SJCRH30 (cell line): Measurements from ENCODE around the gene REEP3. TPM values are rescaled to one million over a fixed set of nuclear protein-coding genes. Genes with fewer than 3 reads are reported as not detected.

Source experiments
- DNase-seq, 2 experiments: peaks; one replicate each; pipeline ENCODE4 v3.0.0-alpha.2; 2015 to 2020
- H3K27ac ChIP-seq: fragments of 250-450 bp; sonication (Bioruptor Pico); 2 replicates; pipeline ENCODE4 v1.5.1; 2020; ENCODE audit warnings: mild to moderate bottlenecking, moderate library complexity
- H3K27me3 ChIP-seq: fragments of 250-450 bp; sonication (Bioruptor Pico); 2 replicates; pipeline ENCODE4 v1.5.1; 2020; ENCODE audit warnings: mild to moderate bottlenecking, moderate library complexity
- H3K36me3 ChIP-seq: fragments of 250-450 bp; sonication (Bioruptor Pico); 2 replicates; pipeline ENCODE4 v1.5.1; 2020; ENCODE audit warnings: mild to moderate bottlenecking, moderate library complexity
- H3K4me1 ChIP-seq: fragments of 250-450 bp; sonication (Bioruptor Pico); 2 replicates; pipeline ENCODE4 v1.5.1; 2020; ENCODE audit warnings: mild to moderate bottlenecking, moderate library complexity
- H3K4me3 ChIP-seq: fragments of 250-450 bp; sonication (Bioruptor Pico); 2 replicates; pipeline ENCODE4 v1.5.1; 2020; ENCODE audit warnings: mild to moderate bottlenecking, moderate library complexity
- H3K9me3 ChIP-seq: fragments of 250-450 bp; sonication (Bioruptor Pico); replicated peaks from 2 replicates; pipeline ENCODE4 v1.5.1; 2020; ENCODE audit warnings: mild to moderate bottlenecking, moderate library complexity
- total RNA-seq: library from RNA; depleted of rRNA; stranded (reverse); fragments of >200 nt; shearing (Covaris generic); gene quantifications from 2 replicates; pipeline ENCODE4 v1.2.3, GENCODE V29; 2014

REEP3 gene
- total RNA-seq, 1 experiment from 2014 or later: 16.4 TPM

DNA sequence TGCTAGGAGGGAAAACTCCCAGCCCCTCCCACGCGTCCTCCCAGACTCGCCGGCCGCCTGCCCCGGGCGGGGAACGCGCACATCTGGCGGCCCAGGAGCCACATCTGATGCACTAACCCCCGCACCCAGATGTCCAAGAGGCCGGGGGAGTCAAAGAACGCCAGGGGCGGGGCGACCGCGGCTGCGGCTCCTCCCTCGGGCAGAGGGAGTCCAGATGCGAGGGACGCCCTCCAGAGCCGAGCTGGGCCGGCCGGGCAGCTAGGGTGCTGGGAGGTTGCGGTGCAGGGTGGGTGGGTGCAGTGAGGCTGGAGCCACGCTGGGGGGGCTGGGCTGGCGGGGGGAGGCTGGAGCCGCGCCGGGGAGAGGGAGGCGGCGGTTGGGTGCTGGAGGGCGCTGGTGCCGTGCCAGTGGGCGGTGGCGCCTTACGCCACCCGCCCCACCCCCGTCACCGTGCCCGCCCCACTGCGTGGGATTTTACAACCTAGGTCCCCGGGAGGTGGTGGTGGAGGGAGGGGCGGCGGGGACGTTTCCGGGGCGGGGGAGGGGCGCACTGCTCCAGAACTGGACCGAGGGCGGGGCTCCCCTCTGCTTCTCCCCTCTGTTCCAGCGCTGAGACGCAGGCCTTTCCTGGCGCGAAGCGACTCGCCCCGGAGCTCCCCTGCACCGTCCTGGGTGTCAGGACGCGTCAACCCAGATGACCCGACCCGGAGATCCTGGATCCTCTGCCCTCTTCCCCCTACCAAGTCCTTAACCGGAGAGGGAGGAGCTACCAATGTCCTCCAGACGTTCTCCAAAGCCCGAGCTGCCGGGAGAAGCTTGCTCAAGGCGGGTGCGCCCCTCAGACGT, 109.1 kb downstream of the REEP3 start:
- Histone ChIP-seq H3K27me3 (no peaks in the 10 kb centered on the region), H3K4me3 (peak overlapping the region; percentile 69), H3K36me3 (no peaks in the 10 kb centered on the region), H3K9me3 (no peaks in the 10 kb centered on the region), H3K4me1 (peaks cover 4% of the 10 kb centered on the region; the same call in 1 of the 2 replicates), H3K27ac (peak overlapping the region; percentile 72)
- DNase-seq: peak; percentile 81 to 85

DNA sequence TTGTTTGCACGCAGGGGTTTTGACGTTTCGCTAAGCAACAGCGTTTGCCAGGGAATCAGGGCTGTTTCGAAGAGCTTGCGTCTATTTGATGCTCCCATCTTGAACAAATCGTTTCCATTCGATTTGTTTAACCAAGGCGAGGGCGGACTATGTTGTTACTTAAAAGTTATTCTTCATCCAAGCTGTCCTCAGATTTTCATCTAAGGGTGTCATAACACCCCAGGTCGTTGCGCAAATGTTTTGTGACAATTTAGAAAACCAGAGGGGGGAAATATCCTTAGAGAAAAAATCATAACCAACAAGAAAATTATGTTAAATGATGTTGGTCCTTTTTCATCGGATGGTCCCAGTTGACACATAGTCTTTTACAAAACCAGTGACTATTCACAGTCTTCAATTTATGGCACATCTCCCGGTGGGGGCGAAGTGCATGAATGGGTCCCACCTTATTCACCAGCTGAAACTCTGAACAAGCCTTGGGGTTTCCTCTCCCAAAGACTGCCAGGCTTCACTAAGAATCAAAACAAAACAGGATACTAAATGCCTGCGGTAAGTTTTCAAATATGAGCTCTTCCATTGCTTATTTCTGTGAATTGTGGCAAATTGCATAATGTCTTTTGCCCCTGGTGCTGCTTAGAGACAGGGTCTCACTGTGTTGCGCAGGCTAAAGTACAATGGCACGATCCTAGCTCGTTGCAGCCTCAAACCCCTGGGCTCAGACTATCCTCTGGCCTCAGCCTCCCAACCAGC, 109.9 kb downstream of the REEP3 start:
- Histone ChIP-seq H3K27me3 (no peaks in the 10 kb centered on the region), H3K27ac (no peak overlapping the region), H3K4me3 (peak overlapping the region; percentile 69), H3K9me3 (no peaks in the 10 kb centered on the region), H3K36me3 (no peaks in the 10 kb centered on the region), H3K4me1 (peaks cover 4% of the 10 kb centered on the region; the same call in 1 of the 2 replicates)
- DNase-seq: no peak

DNA sequence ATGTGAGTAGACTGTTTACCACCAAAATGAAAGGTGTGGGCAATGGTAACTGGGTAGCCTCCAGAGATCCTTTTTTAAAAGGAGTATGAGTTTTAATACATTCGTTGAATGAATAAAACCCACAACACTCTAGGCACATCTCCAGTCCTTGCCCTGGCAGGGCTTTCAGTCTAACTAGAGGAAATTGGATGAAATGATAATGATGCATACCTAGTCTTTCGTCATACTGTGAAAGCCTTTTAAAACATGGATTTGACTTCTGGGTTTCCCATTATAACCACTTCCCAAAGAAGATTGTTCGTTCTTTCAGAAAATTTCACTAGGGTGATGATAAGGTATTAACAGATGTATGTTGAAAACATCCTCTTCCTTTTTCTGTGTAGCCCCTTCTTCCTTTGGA, 110.8 kb downstream of the REEP3 start:
- no peak overlapping the region for H3K27ac ChIP-seq
- peaks cover 4% of the 10 kb centered on the region; the same call in 1 of the 2 replicates for H3K4me1 ChIP-seq
- no peak overlapping the region for H3K4me3 ChIP-seq
- H3K27me3 ChIP-seq: no peaks in the 10 kb centered on the region
- H3K36me3 ChIP-seq: no peaks in the 10 kb centered on the region
- DNase-seq: no peak
- H3K9me3 ChIP-seq: no peaks in the 10 kb centered on the region

DNA sequence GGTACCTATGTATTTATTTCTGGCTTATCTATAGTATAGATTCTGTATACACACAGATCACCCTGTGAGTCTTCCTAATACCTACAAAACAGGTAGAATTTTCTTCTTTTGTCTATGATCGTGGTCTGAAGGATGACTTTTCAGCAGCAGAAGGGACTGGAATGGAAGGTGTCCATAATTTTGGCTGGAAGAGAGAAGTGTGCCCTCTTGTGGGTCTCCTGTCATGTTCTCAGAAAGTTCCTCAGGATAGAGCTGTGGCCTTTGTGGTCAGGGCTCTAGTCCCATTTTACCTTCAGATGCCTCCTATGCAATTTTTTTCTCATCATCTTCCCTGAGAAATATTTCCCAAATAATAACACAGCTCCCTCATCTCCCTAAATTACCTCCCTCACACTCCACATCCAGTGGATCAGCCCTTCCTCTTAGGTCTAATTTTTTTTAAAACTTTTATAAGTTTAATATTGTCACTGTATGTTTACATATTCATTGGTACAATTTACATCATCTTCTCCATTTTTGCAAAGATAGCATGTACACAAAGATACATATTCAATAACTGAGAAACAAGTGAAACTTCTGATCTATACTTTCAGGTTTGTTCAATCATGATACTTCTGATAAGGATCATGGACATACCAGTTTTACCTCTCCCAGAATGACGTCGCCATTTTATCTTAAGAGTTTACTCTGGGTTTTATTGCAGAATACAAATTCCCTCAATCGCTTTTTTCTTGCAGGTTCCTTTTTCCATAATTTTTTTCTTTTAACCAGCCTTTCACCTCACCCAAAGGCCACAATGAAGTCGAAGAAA, 112.7 kb downstream of the REEP3 start:
- H3K9me3 ChIP-seq: no peaks in the 10 kb centered on the region
- H3K27ac ChIP-seq: no peak overlapping the region
- H3K4me3 ChIP-seq: no peak overlapping the region
- DNase-seq: peak; percentile 11 to 63
- no peaks in the 10 kb centered on the region for H3K36me3 ChIP-seq
- no peaks in the 10 kb centered on the region for H3K27me3 ChIP-seq
- no peaks in the 10 kb centered on the region for H3K4me1 ChIP-seq

DNA sequence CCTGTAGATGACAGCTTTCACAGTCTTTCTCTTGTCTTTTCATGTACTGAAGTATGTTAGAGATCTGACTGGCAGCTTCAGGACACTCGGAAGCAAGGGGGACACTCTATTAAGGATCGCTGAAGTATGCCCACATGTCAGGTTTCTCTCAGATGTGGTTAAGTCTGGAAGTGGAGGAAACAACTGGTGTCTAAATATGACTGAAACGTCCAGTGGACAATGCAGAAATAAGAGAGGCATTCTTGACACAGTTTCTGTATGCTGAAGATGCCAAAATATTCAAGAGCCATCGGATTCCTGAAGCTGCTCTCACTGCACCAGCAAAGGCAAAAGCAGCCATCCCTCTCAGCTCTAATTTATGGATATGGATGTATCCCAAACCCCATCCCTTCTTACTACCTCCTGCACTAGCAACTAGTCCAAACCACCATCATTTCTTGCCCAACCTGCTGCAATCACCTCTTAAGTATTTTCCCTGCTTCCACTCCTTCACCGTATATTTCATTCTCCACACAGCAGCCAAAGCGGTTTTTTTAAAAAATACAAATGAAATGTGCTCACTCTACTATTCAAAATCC, 113.4 kb downstream of the REEP3 start:
- Histone ChIP-seq H3K36me3 (no peaks in the 10 kb centered on the region), H3K9me3 (no peaks in the 10 kb centered on the region), H3K27me3 (no peaks in the 10 kb centered on the region), H3K4me1 (no peaks in the 10 kb centered on the region), H3K4me3 (no peak overlapping the region), H3K27ac (no peak overlapping the region)
- DNase-seq: no peak

DNA sequence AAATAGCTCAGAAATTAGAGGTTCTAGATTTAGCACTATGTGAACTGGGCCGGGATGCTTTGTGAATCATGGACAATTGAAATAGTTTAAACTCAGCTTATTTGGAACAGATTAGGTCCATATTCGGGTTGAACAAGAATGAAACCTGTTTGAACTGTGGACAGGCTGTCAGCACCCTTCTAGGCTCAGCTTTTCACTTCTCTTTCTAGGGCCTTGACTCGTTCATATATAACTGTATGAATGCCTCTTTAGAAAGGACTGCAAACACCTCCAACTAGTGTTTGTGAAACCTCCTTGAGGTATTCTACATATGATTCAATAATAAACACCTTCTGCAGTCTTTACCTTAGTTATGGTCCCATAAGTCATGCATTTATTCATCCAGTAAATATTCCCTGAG, 115.6 kb downstream of the REEP3 start:
- no peaks in the 10 kb centered on the region for H3K9me3 ChIP-seq
- no peaks in the 10 kb centered on the region for H3K27me3 ChIP-seq
- H3K36me3 ChIP-seq: no peaks in the 10 kb centered on the region
- H3K4me1 ChIP-seq: no peaks in the 10 kb centered on the region
- H3K27ac ChIP-seq: no peak overlapping the region
- no peak overlapping the region for H3K4me3 ChIP-seq
- DNase-seq: no peak

DNA sequence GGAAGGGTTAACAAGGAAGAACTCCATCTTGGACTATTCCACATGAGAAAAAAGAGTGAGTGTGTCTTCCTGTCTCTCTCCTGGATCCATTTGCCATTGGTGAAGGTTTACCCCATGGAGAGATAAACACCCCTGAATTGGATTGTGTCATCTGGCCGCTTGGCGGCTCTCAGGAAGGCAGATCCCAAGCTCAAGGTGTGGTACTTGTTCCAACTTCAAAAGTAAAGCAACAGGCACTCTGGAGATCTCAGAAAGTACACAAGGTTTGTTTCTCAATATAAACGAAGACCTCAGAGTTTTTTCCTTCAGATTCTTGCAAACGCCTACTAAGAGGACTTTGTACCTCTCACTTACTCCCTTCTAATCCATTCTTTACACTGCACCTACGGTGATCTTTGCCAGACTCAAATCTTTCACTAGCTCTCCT, 116.7 kb downstream of the REEP3 start:
- no peak overlapping the region for H3K4me3 ChIP-seq
- no peaks in the 10 kb centered on the region for H3K9me3 ChIP-seq
- H3K27me3 ChIP-seq: no peaks in the 10 kb centered on the region
- no peak overlapping the region for H3K27ac ChIP-seq
- no peaks in the 10 kb centered on the region for H3K4me1 ChIP-seq
- no peak for DNase-seq
- H3K36me3 ChIP-seq: no peaks in the 10 kb centered on the region

DNA sequence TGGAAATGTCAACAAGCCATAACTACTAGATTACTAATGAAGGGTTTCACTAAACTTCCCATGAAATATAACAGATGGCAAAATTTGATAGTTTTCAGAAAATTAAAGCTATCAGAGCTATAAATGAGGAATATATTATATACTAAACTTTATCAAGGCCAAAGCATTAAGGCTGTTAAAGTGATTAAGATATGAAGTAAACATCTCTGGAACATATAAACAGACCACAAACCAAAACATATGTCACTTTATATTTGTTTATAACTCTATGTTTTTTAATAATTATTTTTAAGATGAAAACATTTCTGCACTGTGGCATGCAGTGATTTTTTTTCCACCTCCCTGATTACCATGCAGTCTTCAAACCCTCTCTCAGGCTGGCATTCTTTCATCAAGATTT, 120.2 kb downstream of the REEP3 start:
- Histone ChIP-seq H3K9me3 (no peaks in the 10 kb centered on the region), H3K36me3 (no peaks in the 10 kb centered on the region), H3K4me1 (no peaks in the 10 kb centered on the region), H3K27me3 (no peaks in the 10 kb centered on the region), H3K4me3 (no peak overlapping the region), H3K27ac (no peak overlapping the region)
- no peak for DNase-seq

DNA sequence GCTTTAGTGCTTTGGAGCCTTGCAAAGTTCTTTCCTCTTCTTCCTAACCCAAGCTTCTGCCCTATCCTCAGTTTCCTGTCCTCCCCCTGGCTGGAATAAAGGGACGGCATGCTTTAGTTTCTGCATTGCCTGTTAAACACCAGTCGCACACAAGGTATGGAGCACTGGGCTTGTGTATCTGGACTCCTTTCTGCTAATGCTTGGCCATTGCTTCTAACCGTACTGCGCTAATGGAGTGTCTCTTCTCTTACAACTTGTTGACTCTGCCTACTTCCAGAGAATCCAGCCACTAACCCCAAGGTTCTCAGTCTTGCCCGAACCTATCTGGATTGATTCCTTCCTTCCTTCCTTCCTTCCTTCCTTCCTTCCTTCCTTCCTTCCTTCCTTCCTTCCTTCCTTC, 120.6 kb downstream of the REEP3 start:
- H3K36me3 ChIP-seq: no peaks in the 10 kb centered on the region
- H3K27me3 ChIP-seq: no peaks in the 10 kb centered on the region
- no peak for DNase-seq
- no peaks in the 10 kb centered on the region for H3K4me1 ChIP-seq
- H3K4me3 ChIP-seq: no peak overlapping the region
- no peaks in the 10 kb centered on the region for H3K9me3 ChIP-seq
- no peak overlapping the region for H3K27ac ChIP-seq

DNA sequence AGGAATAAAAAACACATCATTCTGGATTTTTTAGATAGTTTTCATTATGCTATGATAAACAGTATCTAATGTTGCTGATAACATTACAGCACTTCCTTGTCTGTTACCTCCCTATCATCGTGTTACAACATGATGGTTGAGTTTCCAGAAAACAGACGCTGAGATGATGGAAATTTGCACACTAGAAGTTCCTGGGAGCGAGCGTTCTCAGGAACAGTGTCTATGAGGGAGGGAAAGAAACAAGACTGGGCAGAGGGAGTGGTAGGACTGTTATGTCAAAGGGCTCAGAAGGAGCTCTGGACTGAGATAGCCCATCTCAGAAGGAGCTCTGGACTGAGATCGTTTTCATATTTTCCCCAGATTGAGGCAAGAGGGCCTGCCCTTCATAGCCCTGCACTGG, 121.6 kb downstream of the REEP3 start:
- Histone ChIP-seq H3K4me1 (no peaks in the 10 kb centered on the region), H3K27ac (no peak overlapping the region), H3K9me3 (no peaks in the 10 kb centered on the region), H3K36me3 (no peaks in the 10 kb centered on the region), H3K27me3 (no peaks in the 10 kb centered on the region), H3K4me3 (no peak overlapping the region)
- DNase-seq: no peak

DNA sequence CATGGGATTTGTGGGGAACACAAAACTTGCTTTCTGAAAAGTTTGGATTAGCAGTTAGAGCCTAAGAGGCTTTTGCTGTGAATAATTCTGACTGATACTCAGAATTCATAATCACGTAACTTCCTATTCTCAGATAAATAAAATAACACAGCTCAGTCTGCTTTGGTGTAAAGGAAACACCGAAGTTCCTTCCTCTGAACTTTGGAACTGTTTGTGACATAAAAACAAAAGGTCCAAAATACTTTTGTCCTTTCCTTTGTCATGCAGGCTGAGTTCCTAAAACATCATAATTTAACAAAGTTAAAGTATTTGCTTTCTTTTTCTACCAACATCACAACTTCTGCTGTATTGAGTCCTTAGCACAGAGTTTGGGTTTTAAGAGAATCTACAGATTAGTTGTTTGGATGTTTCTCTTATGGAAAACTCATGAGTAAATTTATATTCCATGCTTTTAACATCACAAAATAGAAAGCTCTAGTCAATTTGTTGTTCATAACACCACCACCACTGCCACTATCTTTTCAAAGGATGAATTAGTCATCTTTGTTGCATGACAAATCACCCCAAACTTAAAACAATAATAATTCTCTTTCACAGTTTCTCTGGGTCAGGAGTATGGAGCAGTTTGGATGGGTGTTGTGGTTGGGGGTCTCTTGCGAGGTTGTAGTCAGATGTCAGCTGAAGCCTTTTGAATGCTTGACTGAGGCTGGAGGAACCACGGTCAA, 123.4 kb downstream of the REEP3 start:
- H3K9me3 ChIP-seq: no peaks in the 10 kb centered on the region
- no peak for DNase-seq
- no peaks in the 10 kb centered on the region for H3K4me1 ChIP-seq
- no peaks in the 10 kb centered on the region for H3K36me3 ChIP-seq
- no peaks in the 10 kb centered on the region for H3K27me3 ChIP-seq
- no peak overlapping the region for H3K27ac ChIP-seq
- no peak overlapping the region for H3K4me3 ChIP-seq

DNA sequence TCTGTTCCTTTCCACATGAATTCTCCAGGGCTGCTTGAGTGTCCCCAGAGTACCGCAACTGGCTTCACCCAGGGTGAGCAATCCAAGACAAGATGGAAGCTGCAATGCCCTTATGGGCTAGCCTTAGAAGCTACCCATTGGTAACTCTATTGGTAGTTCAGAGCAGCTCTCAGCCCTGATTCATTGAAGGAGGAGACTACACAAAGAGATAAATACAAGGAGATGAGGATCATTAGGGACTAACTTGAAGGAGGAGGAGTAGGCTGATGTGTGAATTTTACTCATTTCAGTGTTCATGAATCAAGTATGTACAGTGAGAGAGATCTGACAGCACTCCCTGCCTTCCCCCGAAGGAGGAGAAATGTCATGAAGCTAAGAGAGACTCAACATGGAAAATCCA, 124.0 kb downstream of the REEP3 start:
- no peak for DNase-seq
- H3K27ac ChIP-seq: no peak overlapping the region

DNA sequence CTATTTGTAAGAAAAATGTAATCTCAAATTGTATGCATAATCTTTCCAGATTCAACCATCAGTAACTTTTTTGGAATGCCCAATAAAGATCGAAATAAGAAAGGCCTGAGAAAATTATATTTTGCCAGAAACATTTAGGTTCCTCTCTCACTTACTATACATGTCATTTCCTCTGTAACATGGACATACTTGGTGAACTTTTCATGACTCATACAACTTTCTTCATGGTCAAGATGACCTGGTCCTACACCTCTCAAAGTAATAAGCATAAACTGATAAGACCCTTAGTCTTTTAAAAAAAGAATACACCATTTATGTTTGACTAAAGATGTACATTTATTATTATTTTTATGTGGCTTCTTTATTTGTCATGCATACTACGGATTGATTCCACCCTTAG, 125.3 kb downstream of the REEP3 start:
- Histone ChIP-seq H3K9me3 (no peaks in the 10 kb centered on the region), H3K4me1 (no peaks in the 10 kb centered on the region), H3K4me3 (no peak overlapping the region), H3K27me3 (no peaks in the 10 kb centered on the region), H3K36me3 (no peaks in the 10 kb centered on the region), H3K27ac (no peak overlapping the region)
- no peak for DNase-seq

More for the DNA sequence above, 124.0 kb downstream of the REEP3 start:
- H3K4me3 ChIP-seq: no peak overlapping the region
- H3K4me1 ChIP-seq: no peaks in the 10 kb centered on the region
- no peaks in the 10 kb centered on the region for H3K36me3 ChIP-seq
- no peaks in the 10 kb centered on the region for H3K27me3 ChIP-seq
- no peaks in the 10 kb centered on the region for H3K9me3 ChIP-seq

DNA sequence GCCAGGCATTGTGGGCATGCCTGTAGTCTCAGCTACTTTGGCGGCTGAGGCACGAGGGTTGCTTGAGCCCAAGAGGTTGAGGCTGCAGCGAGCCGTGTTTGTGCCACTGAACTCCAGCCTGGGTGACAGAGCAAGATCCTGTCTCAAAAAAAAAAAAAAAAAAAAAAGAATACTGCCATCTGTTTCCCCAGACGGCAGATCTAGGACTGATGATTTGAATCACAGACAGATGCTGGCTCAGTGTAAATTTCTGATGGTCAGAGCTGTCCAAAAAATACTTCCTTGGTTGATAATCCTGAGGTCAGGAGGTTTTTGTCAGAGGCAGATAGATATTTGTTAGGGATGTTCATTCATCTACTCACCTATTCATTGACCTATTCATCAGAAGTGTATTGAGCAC, 130.7 kb downstream of the REEP3 start:
- Histone ChIP-seq H3K36me3 (no peaks in the 10 kb centered on the region), H3K27me3 (no peaks in the 10 kb centered on the region), H3K9me3 (no peaks in the 10 kb centered on the region), H3K27ac (no peak overlapping the region), H3K4me3 (no peak overlapping the region), H3K4me1 (no peaks in the 10 kb centered on the region)
- no peak for DNase-seq
